Breast epithelium (tissue), 3 donors: Measurements from ENCODE around the gene ARL2.

Source experiments
- CTCF ChIP-seq, 3 donors: fragments of 450-650 bp; IDR thresholded peaks; one replicate each; pipeline ENCODE4 v1.5.1; 2016 to 2017; ENCODE audit warnings: antibody characterized with exemption in 3 of 3, mild to moderate bottlenecking in 3 of 3, moderate library complexity in 3 of 3
- POLR2A ChIP-seq: fragments of 450-650 bp; IDR thresholded peaks from one replicate; pipeline ENCODE4 v1.6.1; 2016; ENCODE audit warnings: antibody characterized with exemption, mild to moderate bottlenecking, moderate library complexity
- POLR2AphosphoS5 ChIP-seq, 3 donors: sonication (generic); formaldehyde crosslinking; IDR thresholded peaks; one replicate each; pipeline ENCODE4 v1.6.1; 2017; ENCODE audit warnings: antibody characterized with exemption in 3 of 3

GRCh38 chr11:64989416-64989815 is 24.5 kb upstream of the ARL2 start:
- TF ChIP-seq POLR2A (no peak), POLR2AphosphoS5 (IDR thresholded peaks at IDR 0.05) (no peak), CTCF (IDR thresholded peaks at IDR 0.05) (no peak)
